NB4 (cell line): ENCODE data around the gene USP9Y.

Experiments used
- DNase-seq: peaks from one replicate; pipeline ENCODE4 v3.0.0; 2010; ENCODE audit warnings: low read depth
- H3K4me3 ChIP-seq: one replicate; pipeline ENCODE4 v1.5.1; 2011; ENCODE audit warnings: mild to moderate bottlenecking, low read depth, low read length, moderate library complexity
- CTCF ChIP-seq: IDR thresholded peaks from one replicate; pipeline ENCODE4 v1.5.1; 2012; ENCODE audit warnings: low read depth, low read length
- MAX ChIP-seq: IDR thresholded peaks from 2 replicates; pipeline ENCODE4 v1.6.1; 2011; ENCODE audit warnings: low read depth, low read length
- MYC ChIP-seq: IDR thresholded peaks from 2 replicates; pipeline ENCODE4 v1.6.1; 2011; ENCODE audit warnings: low read depth, low read length
- POLR2A ChIP-seq: IDR thresholded peaks from 2 replicates; pipeline ENCODE4 v1.6.1; 2011; ENCODE audit warnings: mild to moderate bottlenecking; ENCODE audit not compliant: insufficient read length; ENCODE audit errors: extremely low read depth

Gene USP9Y

GRCh38 chrY:12841368-12841767 is 140.3 kb downstream of the USP9Y start:
- TF ChIP-seq MYC (no peak), MAX (no peak), POLR2A (no peak), CTCF (no peak)
- DNase-seq, result no peak
- no peak overlapping the region for H3K4me3 ChIP-seq

- TF ChIP-seq MYC, result no peak
- no peak for TF ChIP-seq CTCF
- H3K4me3 ChIP-seq, result no peak overlapping the region
- no peak for DNase-seq
These were observed 145.8 kb downstream of the USP9Y start for GRCh38 chrY:12846793-12847192.

- no peak for DNase-seq
- TF ChIP-seq CTCF (no peak), POLR2A (no peak), MAX (no peak), MYC (no peak)
- no peak overlapping the region for H3K4me3 ChIP-seq
These were observed 154.8 kb downstream of the USP9Y start for GRCh38 chrY:12855791-12856275.

GRCh38 chrY:12867960-12868359 is 166.9 kb downstream of the USP9Y start:
- H3K4me3 ChIP-seq, result no peak overlapping the region
- DNase-seq, result no peak
- TF ChIP-seq MYC, result no peak
- no peak for TF ChIP-seq CTCF
- no peak for TF ChIP-seq POLR2A

GRCh38 chrY:12896973-12897372 is 195.9 kb downstream of the USP9Y start:
- no peak overlapping the region for H3K4me3 ChIP-seq
- TF ChIP-seq CTCF (no peak), POLR2A (no peak), MYC (no peak), MAX (no peak)
- DNase-seq, result no peak

- no peak overlapping the region for H3K4me3 ChIP-seq
- TF ChIP-seq MYC (no peak), POLR2A (no peak), MAX (no peak), CTCF (no peak)
- no peak for DNase-seq
These were observed 197.6 kb downstream of the USP9Y start for GRCh38 chrY:12898604-12899003.
